Parathyroid adenoma (tissue), 2 donors: Measurements from ENCODE around the gene CACNA1G.

ENCODE experiments used
- H2AFZ ChIP-seq: fragments of 300-600 bp; sonication (generic); one replicate; pipeline ENCODE4 v1.7.0; 2017; ENCODE audit warnings: antibody characterized with exemption, mild to moderate bottlenecking
- H3K27ac ChIP-seq: fragments of 300-600 bp; sonication (generic); one replicate; pipeline ENCODE4 v1.7.0; 2017
- H3K27me3 ChIP-seq: fragments of 300-600 bp; sonication (generic); one replicate; pipeline ENCODE4 v1.7.0; 2017; ENCODE audit warnings: low read length; ENCODE audit not compliant: control insufficient read depth, insufficient read depth
- H3K36me3 ChIP-seq: fragments of 300-600 bp; sonication (generic); one replicate; pipeline ENCODE4 v1.7.0; 2017; ENCODE audit warnings: low read length; ENCODE audit not compliant: control insufficient read depth, insufficient read depth
- H3K4me1 ChIP-seq: fragments of 300-600 bp; sonication (generic); one replicate; pipeline ENCODE4 v1.7.0; 2017; ENCODE audit warnings: control low read depth
- H3K4me2 ChIP-seq: fragments of 300-600 bp; sonication (generic); one replicate; pipeline ENCODE4 v1.7.0; 2017; ENCODE audit warnings: low read length
- H3K4me3 ChIP-seq: fragments of 300-600 bp; sonication (generic); one replicate; pipeline ENCODE4 v1.7.0; 2017; ENCODE audit warnings: low read depth, low read length
- H3K79me2 ChIP-seq: fragments of 300-600 bp; sonication (generic); one replicate; pipeline ENCODE4 v1.7.0; 2017; ENCODE audit warnings: control low read depth
- H3K9ac ChIP-seq: fragments of 300-600 bp; sonication (generic); one replicate; pipeline ENCODE4 v1.7.0; 2017; ENCODE audit warnings: mild to moderate bottlenecking
- H3K9me3 ChIP-seq: fragments of 300-600 bp; sonication (generic); one replicate; pipeline ENCODE4 v1.7.0; 2017; ENCODE audit warnings: low read length; ENCODE audit not compliant: control insufficient read depth
- TF ChIP-seq, protein P1 (sequence below): fragments of 300-600 bp; sonication (generic); IDR thresholded peaks from one replicate; pipeline ENCODE4 v1.7.0; 2017; ENCODE audit warnings: antibody characterized with exemption, mild to moderate bottlenecking
- donor health status: primary hyperparathyroidism.

CACNA1G gene

DNA sequence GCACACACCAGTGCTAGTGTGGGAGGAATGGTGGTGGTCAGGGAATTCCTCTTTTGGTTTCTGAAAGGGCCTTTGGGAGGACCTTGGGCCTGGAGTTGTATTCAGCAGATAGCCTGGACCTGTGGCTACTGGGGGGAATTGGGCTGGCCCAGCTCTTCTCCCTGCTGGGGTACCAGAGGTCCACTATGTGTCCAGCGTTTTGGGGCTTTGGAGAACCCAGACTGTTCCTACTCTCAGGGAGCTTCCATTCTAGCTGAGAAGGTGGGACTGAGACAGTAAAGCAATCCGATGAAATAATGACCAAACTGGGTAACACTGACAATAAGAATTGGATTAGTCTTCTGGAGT lies 25.6 kb upstream of the CACNA1G start:
- Histone ChIP-seq H3K36me3 (no peaks in the 10 kb centered on the region), H3K4me3 (peak overlapping the region; percentile 89), H3K9ac (no peak overlapping the region), H3K4me1 (peaks cover 41% of the 10 kb centered on the region), H3K9me3 (no peaks in the 10 kb centered on the region), H3K79me2 (peaks cover 35% of the 10 kb centered on the region), H2AFZ (no peak overlapping the region), H3K4me2 (peak overlapping the region; percentile 92), H3K27me3 (no peaks in the 10 kb centered on the region), H3K27ac (peak overlapping the region; percentile 97)
- TF ChIP-seq, protein P1, sequence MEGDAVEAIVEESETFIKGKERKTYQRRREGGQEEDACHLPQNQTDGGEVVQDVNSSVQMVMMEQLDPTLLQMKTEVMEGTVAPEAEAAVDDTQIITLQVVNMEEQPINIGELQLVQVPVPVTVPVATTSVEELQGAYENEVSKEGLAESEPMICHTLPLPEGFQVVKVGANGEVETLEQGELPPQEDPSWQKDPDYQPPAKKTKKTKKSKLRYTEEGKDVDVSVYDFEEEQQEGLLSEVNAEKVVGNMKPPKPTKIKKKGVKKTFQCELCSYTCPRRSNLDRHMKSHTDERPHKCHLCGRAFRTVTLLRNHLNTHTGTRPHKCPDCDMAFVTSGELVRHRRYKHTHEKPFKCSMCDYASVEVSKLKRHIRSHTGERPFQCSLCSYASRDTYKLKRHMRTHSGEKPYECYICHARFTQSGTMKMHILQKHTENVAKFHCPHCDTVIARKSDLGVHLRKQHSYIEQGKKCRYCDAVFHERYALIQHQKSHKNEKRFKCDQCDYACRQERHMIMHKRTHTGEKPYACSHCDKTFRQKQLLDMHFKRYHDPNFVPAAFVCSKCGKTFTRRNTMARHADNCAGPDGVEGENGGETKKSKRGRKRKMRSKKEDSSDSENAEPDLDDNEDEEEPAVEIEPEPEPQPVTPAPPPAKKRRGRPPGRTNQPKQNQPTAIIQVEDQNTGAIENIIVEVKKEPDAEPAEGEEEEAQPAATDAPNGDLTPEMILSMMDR, result no peak

DNA sequence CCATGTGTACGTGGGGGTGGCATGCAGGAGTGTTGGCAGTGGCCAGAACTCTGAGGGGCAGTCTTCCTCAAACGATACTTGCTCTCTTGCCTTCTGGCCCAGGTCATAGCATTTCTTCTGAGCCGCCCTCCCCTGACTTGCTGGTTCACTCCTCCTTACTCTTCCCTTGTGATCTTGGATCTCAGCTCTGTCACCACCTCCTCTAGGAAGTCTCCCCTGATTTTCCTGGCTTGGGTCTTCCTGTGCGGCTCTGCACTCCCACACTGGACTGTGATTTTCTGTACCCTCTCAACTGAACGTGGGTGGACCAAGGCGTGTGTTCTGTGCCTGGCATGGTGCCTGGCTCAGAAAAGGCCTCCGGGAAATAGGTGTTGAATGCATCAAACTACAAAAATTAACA lies 25.1 kb upstream of the CACNA1G start:
- Histone ChIP-seq H3K9me3 (no peaks in the 10 kb centered on the region), H3K27ac (peak overlapping the region; percentile 97), H3K4me2 (peak overlapping the region; percentile 92), H3K27me3 (no peaks in the 10 kb centered on the region), H3K4me1 (peaks cover 41% of the 10 kb centered on the region), H3K4me3 (peak overlapping the region; percentile 89), H3K36me3 (no peaks in the 10 kb centered on the region), H2AFZ (no peak overlapping the region), H3K9ac (no peak overlapping the region), H3K79me2 (peaks cover 35% of the 10 kb centered on the region)
- TF ChIP-seq, protein P1, result no peak

DNA sequence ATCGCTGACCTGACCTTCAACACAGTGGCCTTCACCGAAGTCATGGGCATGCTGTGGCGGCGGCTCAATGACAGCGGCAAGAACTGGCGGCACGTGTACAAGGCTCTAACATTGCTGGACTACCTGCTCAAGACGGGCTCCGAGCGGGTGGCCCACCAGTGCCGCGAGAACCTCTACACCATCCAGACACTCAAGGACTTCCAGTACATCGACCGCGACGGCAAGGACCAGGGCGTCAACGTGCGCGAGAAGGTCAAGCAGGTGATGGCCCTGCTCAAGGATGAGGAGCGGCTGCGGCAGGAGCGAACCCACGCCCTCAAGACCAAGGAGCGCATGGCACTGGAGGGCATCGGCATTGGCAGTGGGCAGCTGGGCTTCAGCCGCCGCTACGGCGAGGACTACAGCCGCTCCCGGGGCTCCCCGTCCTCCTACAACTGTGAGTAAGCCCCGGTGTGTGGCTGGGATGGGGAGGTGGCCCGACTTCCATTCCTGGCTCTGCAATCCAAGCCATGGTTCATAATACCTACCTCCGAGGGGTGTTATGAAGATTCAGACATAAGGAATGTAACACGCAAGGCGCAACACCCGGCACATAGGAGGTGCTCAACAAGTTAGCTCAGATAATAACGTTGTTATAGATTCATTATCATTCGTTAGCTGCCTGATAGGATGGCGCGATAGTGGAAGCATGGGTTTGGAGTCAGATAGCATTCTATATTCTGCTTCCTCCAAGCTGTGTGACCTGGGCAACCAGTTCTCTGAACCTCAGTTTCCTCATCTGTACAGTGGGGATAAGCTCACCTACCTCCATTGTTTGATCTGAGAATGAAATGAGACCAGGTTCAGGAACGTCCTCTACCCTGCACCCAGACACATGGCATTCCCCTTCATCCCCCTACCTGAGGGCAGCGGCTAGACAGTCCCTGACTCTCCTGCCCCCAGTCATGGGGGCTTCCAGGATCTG lies 23.6 kb upstream of the CACNA1G start:
- peaks cover 35% of the 10 kb centered on the region for H3K79me2 ChIP-seq
- no peak overlapping the region for H3K4me2 ChIP-seq
- H3K27ac ChIP-seq, result no peak overlapping the region
- H3K9me3 ChIP-seq, result no peaks in the 10 kb centered on the region
- TF ChIP-seq, protein P1, result no peak
- H3K4me1 ChIP-seq, result peaks cover 38% of the 10 kb centered on the region
- no peak overlapping the region for H3K9ac ChIP-seq
- H3K36me3 ChIP-seq, result no peaks in the 10 kb centered on the region
- H2AFZ ChIP-seq, result no peak overlapping the region
- H3K27me3 ChIP-seq, result no peaks in the 10 kb centered on the region
- H3K4me3 ChIP-seq, result no peak overlapping the region

DNA sequence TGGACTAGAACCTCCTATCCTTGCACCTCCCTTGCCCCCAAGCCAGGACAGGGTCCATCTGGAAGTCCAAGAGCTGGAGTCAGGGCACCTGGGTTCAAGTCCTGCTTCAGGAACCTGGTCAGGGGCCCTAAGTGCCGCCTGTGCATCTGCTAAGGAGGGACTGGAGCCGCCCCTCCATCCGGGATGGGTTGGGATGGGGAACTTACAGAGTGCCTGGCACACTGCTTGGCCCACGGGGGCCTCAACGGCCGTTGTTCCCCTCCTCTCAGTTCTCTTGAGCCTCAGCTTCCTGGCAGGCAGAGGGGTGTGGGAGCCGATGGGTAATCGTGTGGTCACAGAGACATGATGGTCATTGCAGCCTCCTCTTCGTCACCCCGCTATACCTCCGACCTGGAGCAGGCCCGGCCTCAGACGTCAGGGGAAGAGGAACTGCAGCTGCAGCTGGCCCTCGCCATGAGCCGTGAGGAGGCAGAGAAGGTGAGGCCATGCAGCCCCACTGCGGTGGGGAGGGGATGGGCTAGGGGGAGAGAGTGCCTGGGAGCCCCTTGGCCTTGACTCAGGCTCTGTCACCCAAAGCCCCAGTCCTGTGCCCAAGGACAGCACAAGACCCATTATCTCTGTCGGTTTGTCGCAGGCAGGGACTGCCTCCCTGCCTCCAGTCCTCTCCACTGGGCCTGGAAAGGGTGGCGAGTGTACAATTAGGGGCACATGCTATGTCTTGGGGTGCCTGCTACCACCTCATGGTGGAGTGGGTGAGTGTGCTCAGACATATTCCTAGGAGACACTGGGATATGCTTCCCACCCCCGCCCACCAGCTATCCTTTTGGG lies 22.6 kb upstream of the CACNA1G start:
- no peaks in the 10 kb centered on the region for H3K27me3 ChIP-seq
- H3K4me3 ChIP-seq, result no peak overlapping the region
- TF ChIP-seq, protein P1, result no peak
- H3K4me2 ChIP-seq, result no peak overlapping the region
- no peak overlapping the region for H3K9ac ChIP-seq
- H2AFZ ChIP-seq, result no peak overlapping the region
- H3K36me3 ChIP-seq, result no peaks in the 10 kb centered on the region
- H3K79me2 ChIP-seq, result peaks cover 35% of the 10 kb centered on the region
- no peak overlapping the region for H3K27ac ChIP-seq
- peaks cover 39% of the 10 kb centered on the region for H3K4me1 ChIP-seq
- H3K9me3 ChIP-seq, result no peaks in the 10 kb centered on the region
